ENCODE results near the gene R3HDM2.

Gene R3HDM2

GRCh38 chr12:57237932-57238853, 192.7 kb downstream of the R3HDM2 start:
- no peak for DNase-seq

DNA sequence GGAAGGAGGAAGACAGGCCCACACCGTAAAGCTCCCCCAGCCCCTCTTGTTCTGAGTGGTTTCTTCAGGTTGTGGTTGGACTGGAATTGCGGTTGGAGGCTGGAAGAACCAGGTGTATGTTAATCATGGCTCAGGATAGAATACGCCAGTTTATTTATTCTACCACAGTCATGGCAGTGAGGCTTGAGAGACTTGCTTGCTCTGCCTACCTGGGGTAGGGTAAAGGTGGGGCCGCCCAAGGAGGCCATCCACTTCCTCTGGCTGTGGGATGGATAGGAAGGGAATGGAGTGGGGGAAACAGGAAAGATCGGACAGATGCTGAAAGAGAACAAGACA, 193.3 kb downstream of the R3HDM2 start:
- DNase-seq: no peak

DNA sequence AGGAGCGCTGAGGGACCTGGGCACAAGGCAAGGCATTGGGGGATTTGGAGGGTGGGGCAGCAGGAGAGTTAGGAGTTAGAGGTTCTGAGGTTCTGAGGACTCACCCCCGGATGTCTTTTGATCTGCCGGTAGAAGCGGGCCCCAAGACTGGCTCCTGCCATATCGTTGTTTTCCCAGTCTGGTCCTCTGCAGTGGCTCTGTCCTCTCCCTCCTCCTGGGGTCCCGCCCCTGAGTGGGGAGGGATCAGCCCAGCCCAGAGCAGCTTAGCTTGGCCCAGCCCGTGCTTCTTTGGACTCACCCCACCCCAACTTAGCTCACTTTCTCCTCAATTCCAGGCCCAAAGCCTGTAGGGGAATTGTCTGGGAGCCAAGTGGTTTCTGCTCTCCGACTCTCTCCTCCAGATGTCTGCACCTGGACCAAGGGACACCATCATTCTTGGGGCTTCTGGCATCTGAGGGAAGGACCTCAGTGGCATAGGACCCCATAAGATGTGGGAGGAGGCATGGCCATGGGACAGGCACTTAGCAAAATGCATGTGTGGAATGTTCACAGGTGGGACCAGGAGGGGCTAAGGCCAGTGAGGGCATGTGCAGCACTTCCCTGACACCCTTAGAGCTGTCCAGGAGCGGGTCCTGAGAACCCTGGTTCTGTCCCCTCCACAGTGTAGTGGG, 193.8 kb downstream of the R3HDM2 start:
- no peak for DNase-seq

- DNase-seq: no peak
These were observed 194.5 kb downstream of the R3HDM2 start for GRCh38 chr12:57236201-57236924.

- DNase-seq: no peak
These were observed 195.1 kb downstream of the R3HDM2 start for GRCh38 chr12:57235728-57236131.

GRCh38 chr12:57235017-57235727, 195.7 kb downstream of the R3HDM2 start:
- DNase-seq: no peak

- DNase-seq: no peak
These were observed 196.2 kb downstream of the R3HDM2 start for GRCh38 chr12:57234571-57235016.

GRCh38 chr12:57234233-57234570, 196.6 kb downstream of the R3HDM2 start:
- no peak for DNase-seq

DNA sequence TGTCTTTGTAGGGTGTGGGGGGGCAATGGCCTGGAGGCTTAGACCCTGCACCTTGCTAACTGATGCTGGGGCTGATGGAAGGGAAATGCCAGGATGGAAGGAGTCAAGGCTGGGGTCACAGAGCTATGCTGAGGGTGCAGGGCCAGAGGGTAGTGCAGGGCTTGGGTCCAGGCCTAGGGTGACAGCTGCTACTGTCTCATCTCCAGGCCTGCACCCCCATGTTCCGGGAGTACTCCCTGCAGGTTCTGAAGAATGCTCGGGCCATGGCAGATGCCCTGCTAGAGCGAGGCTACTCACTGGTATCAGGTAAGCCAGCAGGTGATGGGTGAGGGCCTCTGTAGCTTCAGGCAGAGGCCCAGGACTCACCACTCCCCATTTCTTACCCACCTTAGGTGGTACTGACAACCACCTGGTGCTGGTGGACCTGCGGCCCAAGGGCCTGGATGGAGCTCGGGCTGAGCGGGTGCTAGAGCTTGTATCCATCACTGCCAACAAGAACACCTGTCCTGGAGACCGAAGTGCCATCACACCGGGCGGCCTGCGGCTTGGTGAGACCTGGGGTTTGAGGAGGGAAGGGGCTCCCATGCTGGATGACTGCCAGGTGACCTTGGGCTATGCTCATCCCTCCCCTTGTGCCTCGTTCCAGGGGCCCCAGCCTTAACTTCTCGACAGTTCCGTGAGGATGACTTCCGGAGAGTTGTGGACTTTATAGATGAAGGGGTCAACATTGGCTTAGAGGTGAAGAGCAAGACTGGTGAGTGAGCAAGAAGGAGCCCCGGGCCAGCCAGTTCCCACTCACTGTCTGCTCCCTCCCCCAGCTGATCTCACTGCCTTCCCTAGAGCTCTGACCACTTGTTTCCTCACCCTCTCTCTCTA, 197.2 kb downstream of the R3HDM2 start:
- no peak for DNase-seq

- DNase-seq: no peak
These were observed 198.6 kb downstream of the R3HDM2 start for GRCh38 chr12:57232156-57232756.

- no peak for DNase-seq
These were observed 199.4 kb downstream of the R3HDM2 start for GRCh38 chr12:57231276-57232021.

- no peak for DNase-seq
These were observed 200.3 kb downstream of the R3HDM2 start for GRCh38 chr12:57230381-57231155.

DNA sequence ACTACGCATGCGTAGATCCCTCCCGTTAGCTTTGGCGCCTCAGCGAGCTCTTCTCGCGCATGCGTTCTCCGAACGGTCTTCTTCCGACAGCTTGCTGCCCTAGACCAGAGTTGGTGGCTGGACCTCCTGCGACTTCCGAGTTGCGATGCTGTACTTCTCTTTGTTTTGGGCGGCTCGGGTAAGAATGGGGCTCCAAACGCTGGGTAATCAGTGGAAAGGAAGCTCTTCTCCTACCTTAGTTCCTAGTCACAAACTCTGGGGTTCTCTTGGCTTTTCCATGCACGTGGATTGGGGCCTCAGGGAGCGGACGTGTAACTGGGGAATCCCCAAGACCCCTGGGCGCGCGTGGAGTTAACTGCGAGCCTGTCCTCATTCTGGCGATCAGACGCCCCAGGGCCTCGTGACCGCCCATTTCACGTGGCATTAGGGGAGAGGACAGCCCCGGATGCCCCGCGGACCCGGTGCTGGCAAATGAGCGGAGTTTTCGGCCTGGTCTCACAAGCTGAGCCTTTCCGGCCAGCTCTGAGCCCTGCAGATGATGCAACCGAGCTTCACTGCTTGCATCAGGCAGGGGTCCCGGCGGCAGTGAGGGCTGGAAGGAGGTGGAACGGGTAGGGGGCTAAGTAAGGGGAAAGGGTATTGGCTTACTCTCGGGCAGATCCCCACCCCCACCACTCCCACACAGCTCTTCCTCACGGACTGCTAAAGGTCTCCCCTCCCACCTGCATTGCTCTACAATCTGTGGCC, 201.0 kb downstream of the R3HDM2 start, which contains the start of gene SHMT2:
Gene SHMT2, plus strand, starts transcription at position 78 of the 747 bp plus-strand sequence. Its CDS starts 68 bp downstream, at position 146.
- DNase-seq: peak; percentile 96

- DNase-seq: no peak
These were observed 201.7 kb downstream of the R3HDM2 start for GRCh38 chr12:57229046-57229633.

- no peak for DNase-seq
These were observed 203.3 kb downstream of the R3HDM2 start for GRCh38 chr12:57227315-57228115.

GRCh38 chr12:57226588-57227314, 204.1 kb downstream of the R3HDM2 start:
- no peak for DNase-seq

- DNase-seq: no peak
These were observed 205.1 kb downstream of the R3HDM2 start for GRCh38 chr12:57225680-57226210.

Measured in stimulated activated CD4-positive, alpha-beta T cell treated with anti-CD3 and anti-CD28 coated beads, Interleukin-1b, Interleukin-23, amount 100 ng/mL, for 48 hours (primary cell).